ENCODE data around the gene ERC2.

The ERC2 gene

GRCh38 chr3:55682461-55682860, 785.8 kb downstream of the ERC2 start:
- DNase-seq (ENCODE audit: low read depth) = no peak
- TF ChIP-seq CTCF (IDR thresholded peaks at IDR 0.05; ENCODE audit: control insufficient read depth, insufficient read depth, low read depth, low read length, missing control alignments) = no peak
- no peak overlapping the region for H3K4me3 ChIP-seq (ENCODE audit: control insufficient read depth, low read depth, low read length)

GRCh38 chr3:55678546-55679216, 789.6 kb downstream of the ERC2 start:
- DNase-seq (ENCODE audit: low read depth) = no peak
- TF ChIP-seq CTCF (IDR thresholded peaks at IDR 0.05; ENCODE audit: control insufficient read depth, insufficient read depth, low read depth, low read length, missing control alignments) = no peak
- no peak overlapping the region for H3K4me3 ChIP-seq (ENCODE audit: control insufficient read depth, low read depth, low read length)

GRCh38 chr3:55676643-55677042, 791.6 kb downstream of the ERC2 start:
- DNase-seq (ENCODE audit: low read depth) = no peak
- TF ChIP-seq CTCF (IDR thresholded peaks at IDR 0.05; ENCODE audit: control insufficient read depth, insufficient read depth, low read depth, low read length, missing control alignments) = no peak
- no peak overlapping the region for H3K4me3 ChIP-seq (ENCODE audit: control insufficient read depth, low read depth, low read length)

GRCh38 chr3:55675478-55675877, 792.8 kb downstream of the ERC2 start:
- TF ChIP-seq CTCF (IDR thresholded peaks at IDR 0.05; ENCODE audit: control insufficient read depth, insufficient read depth, low read depth, low read length, missing control alignments) = no peak
- no peak overlapping the region for H3K4me3 ChIP-seq (ENCODE audit: control insufficient read depth, low read depth, low read length)
- no peak for DNase-seq (ENCODE audit: low read depth)

- no peak for DNase-seq (ENCODE audit: low read depth)
- no peak for TF ChIP-seq CTCF (IDR thresholded peaks at IDR 0.05; ENCODE audit: control insufficient read depth, insufficient read depth, low read depth, low read length, missing control alignments)
Measured at GRCh38 chr3:55673764-55674163, 794.5 kb downstream of the ERC2 start.

GRCh38 chr3:55669133-55669532, 799.1 kb downstream of the ERC2 start:
- DNase-seq (ENCODE audit: low read depth) = no peak
- H3K4me3 ChIP-seq (ENCODE audit: control insufficient read depth, low read depth, low read length) = no peak overlapping the region
- TF ChIP-seq CTCF (IDR thresholded peaks at IDR 0.05; ENCODE audit: control insufficient read depth, insufficient read depth, low read depth, low read length, missing control alignments) = no peak

More at GRCh38 chr3:55673764-55674163, 794.5 kb downstream of the ERC2 start:
- H3K4me3 ChIP-seq (ENCODE audit: control insufficient read depth, low read depth, low read length) = no peak overlapping the region

All from AG09309 (cell line).